Measurements from ENCODE around the gene ST6GALNAC1. TPM values are rescaled to one million over a fixed set of nuclear protein-coding genes. Genes with fewer than 3 reads are reported as not detected.

ST6GALNAC1 gene
- total RNA-seq, 2 donors from 2014 or later = 8.4 to 27.2 TPM

GRCh38 chr17:76688165-76688622, 44.6 kb upstream of the ST6GALNAC1 start:
- Histone ChIP-seq H3K36me3 (no peaks in the 10 kb centered on the region), H3K4me3 (no peak overlapping the region), H3K27ac (peak overlapping the region; percentile 62 to 80), H3K27me3 (replicated peaks; ENCODE audit: insufficient read depth) (no peaks in the 10 kb centered on the region), H3K4me1 (replicated peaks) (no peaks in the 10 kb centered on the region), H3K9me3 (no peaks in the 10 kb centered on the region)
- intact Hi-C loops (cut with DNase I) = loop anchor here (5.0 kb wide), 1 partner anchor 39 kb away; the partner anchor contains the start of genes JMJD6 and METTL23
- TF ChIP-seq POLR2A (IDR thresholded peaks at IDR 0.05) (no peak), POLR2AphosphoS5 (IDR thresholded peaks at IDR 0.05) (no peak)
- TF ChIP-seq, protein P1, sequence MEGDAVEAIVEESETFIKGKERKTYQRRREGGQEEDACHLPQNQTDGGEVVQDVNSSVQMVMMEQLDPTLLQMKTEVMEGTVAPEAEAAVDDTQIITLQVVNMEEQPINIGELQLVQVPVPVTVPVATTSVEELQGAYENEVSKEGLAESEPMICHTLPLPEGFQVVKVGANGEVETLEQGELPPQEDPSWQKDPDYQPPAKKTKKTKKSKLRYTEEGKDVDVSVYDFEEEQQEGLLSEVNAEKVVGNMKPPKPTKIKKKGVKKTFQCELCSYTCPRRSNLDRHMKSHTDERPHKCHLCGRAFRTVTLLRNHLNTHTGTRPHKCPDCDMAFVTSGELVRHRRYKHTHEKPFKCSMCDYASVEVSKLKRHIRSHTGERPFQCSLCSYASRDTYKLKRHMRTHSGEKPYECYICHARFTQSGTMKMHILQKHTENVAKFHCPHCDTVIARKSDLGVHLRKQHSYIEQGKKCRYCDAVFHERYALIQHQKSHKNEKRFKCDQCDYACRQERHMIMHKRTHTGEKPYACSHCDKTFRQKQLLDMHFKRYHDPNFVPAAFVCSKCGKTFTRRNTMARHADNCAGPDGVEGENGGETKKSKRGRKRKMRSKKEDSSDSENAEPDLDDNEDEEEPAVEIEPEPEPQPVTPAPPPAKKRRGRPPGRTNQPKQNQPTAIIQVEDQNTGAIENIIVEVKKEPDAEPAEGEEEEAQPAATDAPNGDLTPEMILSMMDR (IDR thresholded peaks at IDR 0.05) = no peak
- WGBS = 66% methylated on average over 11 of the region's 11 CpGs
- DNase-seq (ENCODE audit: low spot score) = no peak

DNA sequence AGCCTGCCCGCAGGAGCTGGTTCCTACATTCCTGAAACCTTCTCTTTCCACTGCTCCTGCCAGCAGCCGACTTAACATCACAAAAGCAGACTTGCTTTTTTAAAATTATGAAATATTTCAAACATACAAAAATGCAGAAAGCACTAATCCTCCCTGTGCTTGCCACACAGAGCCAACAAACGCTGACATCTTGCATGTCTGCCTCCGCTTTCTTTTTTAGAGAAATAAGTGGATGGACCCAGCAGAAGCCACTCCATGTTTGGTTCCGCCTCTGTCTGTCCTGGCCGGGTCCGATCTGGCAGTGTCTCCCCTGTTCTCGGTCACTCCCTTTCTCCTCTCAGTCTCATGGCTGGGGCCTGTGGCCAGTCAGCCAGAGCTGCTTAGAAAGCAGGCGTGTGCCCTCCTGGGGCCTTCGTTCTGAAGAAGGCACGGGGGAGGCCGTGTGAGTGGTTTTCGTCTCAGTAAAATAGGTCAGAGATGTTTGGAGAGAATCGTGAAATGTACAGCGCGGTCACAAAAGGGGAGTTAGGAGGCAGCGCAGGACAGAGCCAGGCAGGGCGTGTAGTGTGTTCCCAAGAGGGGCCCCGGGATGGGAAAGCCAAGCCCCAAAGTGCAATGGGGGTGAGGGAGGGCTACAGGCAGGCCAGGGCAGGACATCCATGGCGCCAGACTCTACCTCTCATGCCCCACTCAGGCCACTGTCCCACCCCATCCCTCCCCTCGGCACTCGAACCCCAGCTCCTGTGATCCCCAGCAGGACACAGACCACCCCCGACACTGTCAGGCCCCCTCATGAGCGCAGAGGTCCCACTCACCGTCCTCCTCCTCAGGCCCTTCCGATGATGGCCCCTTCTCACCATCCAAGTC, 44.0 kb upstream of the ST6GALNAC1 start:
- no peak for DNase-seq (ENCODE audit: low spot score)
- no peaks in the 10 kb centered on the region for H3K27me3 ChIP-seq (replicated peaks; ENCODE audit: insufficient read depth)
- TF ChIP-seq POLR2AphosphoS5 (IDR thresholded peaks at IDR 0.05) (peak; percentile 54), POLR2A (IDR thresholded peaks at IDR 0.05) (no peak)
- no peaks in the 10 kb centered on the region for H3K36me3 ChIP-seq
- no peaks in the 10 kb centered on the region for H3K4me1 ChIP-seq (replicated peaks)
- peak overlapping the region; percentile 62 to 80 for H3K27ac ChIP-seq
- 60% methylated on average over 26 of the region's 26 CpGs for WGBS
- H3K9me3 ChIP-seq = no peaks in the 10 kb centered on the region
- H3K4me3 ChIP-seq = no peak overlapping the region
- intact Hi-C loops (cut with DNase I) = loop anchor here (5.0 kb wide), 1 partner anchor 40 kb away; the partner anchor contains the start of genes JMJD6 and METTL23

DNA sequence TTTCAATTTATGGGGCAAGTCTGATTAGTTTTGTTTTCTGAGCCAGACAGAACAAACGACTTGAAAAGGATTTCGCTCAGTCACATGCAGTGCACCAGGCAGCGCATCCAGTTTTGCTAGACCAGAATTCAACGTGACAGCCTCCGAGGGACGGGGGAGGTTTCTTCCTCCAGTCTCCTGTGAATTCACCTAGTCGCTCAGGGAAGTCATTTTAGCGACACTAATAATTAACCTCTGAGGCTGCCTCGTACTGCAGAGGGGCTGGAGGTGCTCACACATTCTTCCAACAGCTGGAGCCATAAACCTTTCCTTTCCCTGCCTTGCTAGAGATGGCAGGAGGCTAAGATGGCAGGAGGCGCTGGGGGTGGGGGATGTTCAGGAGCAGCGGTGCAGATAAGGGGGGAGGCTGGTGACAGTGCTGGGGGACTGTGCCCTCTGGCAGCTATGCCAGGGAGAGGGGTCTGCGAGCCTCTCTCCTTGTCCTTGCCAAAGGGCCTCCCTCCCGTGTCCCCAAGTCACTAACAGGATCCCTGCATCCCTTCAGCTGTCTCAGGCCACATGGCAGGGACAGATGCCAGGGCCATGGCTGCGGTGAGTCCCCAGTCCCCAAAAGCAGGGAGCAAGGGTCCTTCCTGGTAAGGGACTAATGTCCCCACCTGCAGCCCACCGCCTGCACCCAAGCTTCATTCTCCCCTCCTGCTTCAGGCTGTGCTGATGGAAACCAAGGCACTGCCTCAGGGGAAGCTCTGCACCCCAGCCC, 43.2 kb upstream of the ST6GALNAC1 start:
- TF ChIP-seq POLR2AphosphoS5 (IDR thresholded peaks at IDR 0.05) (no peak), POLR2A (IDR thresholded peaks at IDR 0.05) (no peak)
- TF ChIP-seq, protein P1 (IDR thresholded peaks at IDR 0.05) = no peak
- Histone ChIP-seq H3K36me3 (no peaks in the 10 kb centered on the region), H3K27ac (peak overlapping the region; percentile 62 to 80), H3K9me3 (no peaks in the 10 kb centered on the region), H3K4me1 (replicated peaks) (no peaks in the 10 kb centered on the region), H3K27me3 (replicated peaks; ENCODE audit: insufficient read depth) (no peaks in the 10 kb centered on the region), H3K4me3 (no peak overlapping the region)
- intact Hi-C loops (cut with DNase I) = loop anchor here (5.0 kb wide), 1 partner anchor 41 kb away; the partner anchor contains the start of genes JMJD6 and METTL23
- DNase-seq (ENCODE audit: low spot score) = no peak
- 65% methylated on average over 15 of the region's 15 CpGs for WGBS

DNA sequence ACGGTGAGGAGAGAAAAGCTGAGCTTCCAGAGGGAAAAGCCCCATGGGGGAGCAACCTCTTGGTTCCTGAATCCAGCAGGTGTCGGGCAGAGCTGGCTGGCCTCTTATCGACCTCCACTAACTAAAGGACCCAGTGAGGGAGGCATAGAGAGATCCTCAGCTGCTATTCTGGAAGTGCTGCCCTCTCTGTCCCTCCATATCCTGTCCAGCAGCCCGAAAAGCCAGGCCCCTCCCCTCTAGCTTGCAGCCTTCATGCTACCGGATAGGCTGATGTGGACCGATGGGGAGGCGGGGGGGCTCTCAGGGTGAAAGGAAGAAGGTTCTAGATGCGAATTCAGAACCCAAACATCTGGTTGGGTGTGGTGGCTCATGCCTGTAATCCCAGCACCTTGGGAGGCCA, 42.3 kb upstream of the ST6GALNAC1 start:
- H3K27ac ChIP-seq = no peak overlapping the region
- intact Hi-C loops (cut with DNase I) = loop anchor here (5.0 kb wide), 1 partner anchor 41 kb away; the partner anchor contains the start of genes JMJD6 and METTL23

More for the DNA sequence above, 42.3 kb upstream of the ST6GALNAC1 start:
- TF ChIP-seq POLR2AphosphoS5 (IDR thresholded peaks at IDR 0.05) (no peak), POLR2A (IDR thresholded peaks at IDR 0.05) (no peak)
- TF ChIP-seq, protein P1 (IDR thresholded peaks at IDR 0.05) = no peak
- Histone ChIP-seq H3K4me1 (replicated peaks) (no peaks in the 10 kb centered on the region), H3K36me3 (no peaks in the 10 kb centered on the region), H3K27me3 (replicated peaks; ENCODE audit: insufficient read depth) (no peaks in the 10 kb centered on the region), H3K4me3 (no peak overlapping the region), H3K9me3 (no peaks in the 10 kb centered on the region)
- 81% methylated on average over 8 of the region's 8 CpGs for WGBS
- no peak for DNase-seq (ENCODE audit: low spot score)

Data from prostate gland (tissue), 2 donors.